NCI-H146 treated with DMSO at 0.1 percent for 48 hours (cell line): ENCODE results near the gene PDLIM7.

Source experiments
- DNase-seq: peaks from one replicate; lab custom pipeline; 2025; ENCODE audit not compliant: unreplicated experiment; lab: John Stamatoyannopoulos, UW

PDLIM7 gene

GRCh38 chr5:177507596-177508220, 10.3 kb upstream of the PDLIM7 start:
- DNase-seq, result no peak

- no peak for DNase-seq
Observed at GRCh38 chr5:177507165-177507564, 9.8 kb upstream of the PDLIM7 start.

GRCh38 chr5:177505075-177505474, 7.7 kb upstream of the PDLIM7 start:
- DNase-seq, result no peak

GRCh38 chr5:177504086-177505056, 7.0 kb upstream of the PDLIM7 start:
- no peak for DNase-seq

GRCh38 chr5:177503351-177504085, 6.1 kb upstream of the PDLIM7 start:
- no peak for DNase-seq

GRCh38 chr5:177502886-177503285, 5.5 kb upstream of the PDLIM7 start:
- no peak for DNase-seq

- DNase-seq, result no peak
Observed at GRCh38 chr5:177501874-177502678, 4.7 kb upstream of the PDLIM7 start.

- DNase-seq, result peak; percentile 26
Observed at GRCh38 chr5:177500685-177501522, 3.5 kb upstream of the PDLIM7 start.

GRCh38 chr5:177499842-177500241, 2.4 kb upstream of the PDLIM7 start:
- DNase-seq, result no peak

GRCh38 chr5:177498013-177498787, 796 bp upstream of the PDLIM7 start:
- no peak for DNase-seq

- peak; percentile 17 for DNase-seq
Observed at GRCh38 chr5:177496727-177497291, 595 bp downstream of the PDLIM7 start.

- no peak for DNase-seq
Observed at GRCh38 chr5:177496070-177496726, 1.2 kb downstream of the PDLIM7 start.

GRCh38 chr5:177495243-177496060, 2.0 kb downstream of the PDLIM7 start:
- no peak for DNase-seq

GRCh38 chr5:177494346-177495195, 2.8 kb downstream of the PDLIM7 start:
- no peak for DNase-seq

- DNase-seq, result no peak
Observed at GRCh38 chr5:177493795-177494345, 3.5 kb downstream of the PDLIM7 start.

- no peak for DNase-seq
Observed at GRCh38 chr5:177492841-177493240, 4.6 kb downstream of the PDLIM7 start.
